Mammary epithelial cell (primary cell): ENCODE results near the gene ADI1.
"Not testable (repeated sequence)": the region's sequence is repeated elsewhere in the genome, so short reads cannot be mapped to it uniquely, and the experiment has no call there.

Source experiments
- CTCF ChIP-seq, 2 donors: IDR thresholded peaks in 1 of 2; conservative IDR thresholded peaks in 1 of 2; 2 replicates each; pipeline ENCODE4 v1.5.1; 2011 to 2012; ENCODE audit warnings: inconsistent platforms in 2 of 2, low read length in 2 of 2, mild to moderate bottlenecking in 2 of 2, control low read depth in 1 of 2, low read depth in 1 of 2; ENCODE audit not compliant: insufficient read depth in 1 of 2; ENCODE audit errors: extremely low read depth in 1 of 2
- EZH2 ChIP-seq: IDR thresholded peaks from 2 replicates; pipeline ENCODE4 v1.6.1; 2012; ENCODE audit warnings: low read length, inconsistent platforms, borderline replicate concordance

- TF ChIP-seq EZH2; CTCF (conservative IDR thresholded peaks at IDR 0.05 in 1 of 2, IDR thresholded peaks at IDR 0.05 in 1 of 2; ENCODE audit: extremely low read depth in 1 of 2, insufficient read depth in 1 of 2, low read depth in 1 of 2, low read length in 2 of 2): not testable (repeated sequence)
These were observed 3.9 kb downstream of the ADI1 start for GRCh38 chr2:3515438-3515837.
